Caco-2 (cell line): Measurements from ENCODE around the gene HDAC4. TPM values are rescaled to one million over a fixed set of nuclear protein-coding genes. Genes with fewer than 3 reads are reported as not detected.

ENCODE experiments used
- BruUV-seq: library from RNA; stranded (reverse); fragments of 400-500 nt; replicated peaks from 2 replicates; lab custom pipeline; 2021; lab: Mats Ljungman, UMichigan
- CTCF ChIA-PET: fragments of 300-600 bp; sonication (Branson Sonifier 250); formaldehyde crosslinking; loops from one replicate; lab custom pipeline; 2022; ENCODE audit warnings: antibody characterized with exemption; lab: Charles Lee
- POLR2A ChIA-PET: fragments of 300-600 bp; sonication (Branson Sonifier 250); formaldehyde crosslinking; loops from one replicate; lab custom pipeline; 2022; ENCODE audit warnings: antibody characterized with exemption; lab: Charles Lee
- DNase-seq, 2 experiments: peaks; one replicate each; pipeline versions ENCODE4 v3.0.0 to v3.0.0-alpha.2; 2020 to 2022
- H3K27me3 ChIP-seq: replicated peaks from 2 replicates; pipeline ENCODE4 v1.6.0; 2011; ENCODE audit warnings: low read length; ENCODE audit not compliant: control insufficient read depth, insufficient read depth
- H3K36me3 ChIP-seq: 2 replicates; pipeline ENCODE4 v1.5.1; 2011; ENCODE audit warnings: low read length; ENCODE audit not compliant: control insufficient read depth, insufficient read depth
- H3K4me1 ChIP-seq: fragments of 250-450 bp; sonication (Bioruptor Pico); 2 replicates; pipeline ENCODE4 v1.5.1; 2020; ENCODE audit warnings: mild to moderate bottlenecking
- H3K4me3 ChIP-seq: 2 replicates; pipeline ENCODE4 v1.5.1; 2011; ENCODE audit warnings: low read depth, mild to moderate bottlenecking, control low read depth, low read length
- H3K9me3 ChIP-seq: fragments of 250-450 bp; sonication (Bioruptor Pico); 2 replicates; pipeline ENCODE4 v1.5.1; 2020; ENCODE audit warnings: mild to moderate bottlenecking, moderate library complexity
- H3K27ac Mint-ChIP-seq: one replicate; pipeline ENCODE4 v1.8.0; 2022; ENCODE audit warnings: mixed read lengths; ENCODE audit not compliant: unreplicated experiment
- H3K27me3 Mint-ChIP-seq: one replicate; pipeline ENCODE4 v1.8.0; 2022; ENCODE audit warnings: mixed read lengths; ENCODE audit not compliant: insufficient read depth, unreplicated experiment
- H3K36me3 Mint-ChIP-seq: one replicate; pipeline ENCODE4 v1.8.0; 2022; ENCODE audit warnings: mild to moderate bottlenecking, mixed read lengths; ENCODE audit not compliant: insufficient read depth, unreplicated experiment
- H3K4me1 Mint-ChIP-seq: one replicate; pipeline ENCODE4 v1.8.0; 2022; ENCODE audit warnings: low read depth, mixed read lengths; ENCODE audit not compliant: unreplicated experiment
- H3K4me3 Mint-ChIP-seq: one replicate; pipeline ENCODE4 v1.8.0; 2022; ENCODE audit warnings: mild to moderate bottlenecking, moderate library complexity, mixed read lengths; ENCODE audit not compliant: unreplicated experiment
- H3K9me3 Mint-ChIP-seq: one replicate; pipeline ENCODE4 v1.8.0; 2022; ENCODE audit warnings: mixed read lengths; ENCODE audit not compliant: unreplicated experiment
- intact Hi-C: fragments of 100-400 bp; cut with micrococcal nuclease; formaldehyde crosslinking; loops from one replicate; pipeline ENCODE4 v1.10.0; 2022; ENCODE audit not compliant: unreplicated experiment
- total RNA-seq: library from RNA; stranded (reverse); gene quantifications from 2 replicates; pipeline ENCODE4 v1.2.3, GENCODE V29; 2022
- TF ChIP-seq, protein P1 (sequence below), 2 experiments: fragments of 200-600 bp in 1 of 2; IDR thresholded peaks; 1 replicate in 1 of 2; 2 replicates in 1 of 2; pipeline versions ENCODE4 v1.5.1 to v1.8.0; 2011 to 2022; ENCODE audit warnings: antibody characterized with exemption in 1 of 2, control low read depth in 1 of 2, inconsistent platforms in 1 of 2, low read depth in 1 of 2, low read length in 1 of 2, mild to moderate bottlenecking in 1 of 2, moderate library complexity in 1 of 2; ENCODE audit not compliant: insufficient read depth in 1 of 2, severe bottlenecking in 1 of 2, unreplicated experiment in 1 of 2

The HDAC4 gene
- total RNA-seq, 1 experiment from 2014 or later: 15.5 TPM

GRCh38 chr2:239355724-239356123 lies 45.1 kb downstream of the HDAC4 start:
- Mint-ChIP-seq H3K27ac (no peak overlapping the region), H3K9me3 (peaks cover 10% of the 10 kb centered on the region), H3K27me3 (no peaks in the 10 kb centered on the region), H3K4me1 (peaks cover 2% of the 10 kb centered on the region), H3K36me3 (no peaks in the 10 kb centered on the region), H3K4me3 (no peak overlapping the region)
- Histone ChIP-seq H3K4me3 (no peak overlapping the region), H3K9me3 (no peaks in the 10 kb centered on the region), H3K27me3 (no peaks in the 10 kb centered on the region), H3K4me1 (no peaks in the 10 kb centered on the region), H3K36me3 (no peaks in the 10 kb centered on the region)
- ChIA-PET CTCF (no interaction called here), POLR2A (no interaction called here)
- BruUV-seq: no TSS peak
- TF ChIP-seq, protein P1, sequence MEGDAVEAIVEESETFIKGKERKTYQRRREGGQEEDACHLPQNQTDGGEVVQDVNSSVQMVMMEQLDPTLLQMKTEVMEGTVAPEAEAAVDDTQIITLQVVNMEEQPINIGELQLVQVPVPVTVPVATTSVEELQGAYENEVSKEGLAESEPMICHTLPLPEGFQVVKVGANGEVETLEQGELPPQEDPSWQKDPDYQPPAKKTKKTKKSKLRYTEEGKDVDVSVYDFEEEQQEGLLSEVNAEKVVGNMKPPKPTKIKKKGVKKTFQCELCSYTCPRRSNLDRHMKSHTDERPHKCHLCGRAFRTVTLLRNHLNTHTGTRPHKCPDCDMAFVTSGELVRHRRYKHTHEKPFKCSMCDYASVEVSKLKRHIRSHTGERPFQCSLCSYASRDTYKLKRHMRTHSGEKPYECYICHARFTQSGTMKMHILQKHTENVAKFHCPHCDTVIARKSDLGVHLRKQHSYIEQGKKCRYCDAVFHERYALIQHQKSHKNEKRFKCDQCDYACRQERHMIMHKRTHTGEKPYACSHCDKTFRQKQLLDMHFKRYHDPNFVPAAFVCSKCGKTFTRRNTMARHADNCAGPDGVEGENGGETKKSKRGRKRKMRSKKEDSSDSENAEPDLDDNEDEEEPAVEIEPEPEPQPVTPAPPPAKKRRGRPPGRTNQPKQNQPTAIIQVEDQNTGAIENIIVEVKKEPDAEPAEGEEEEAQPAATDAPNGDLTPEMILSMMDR (IDR thresholded peaks at IDR 0.05; ENCODE audit: insufficient read depth in 1 of 2, low read depth in 1 of 2, low read length in 1 of 2, severe bottlenecking in 1 of 2, unreplicated experiment in 1 of 2): no peak
- no peak for DNase-seq
- intact Hi-C loops: no loop called here

- H3K27ac Mint-ChIP-seq: no peak overlapping the region
- H3K27me3 ChIP-seq: no peaks in the 10 kb centered on the region
- H3K4me3 Mint-ChIP-seq: no peak overlapping the region
- no peaks in the 10 kb centered on the region for H3K4me1 ChIP-seq
- H3K9me3 Mint-ChIP-seq: peaks cover 10% of the 10 kb centered on the region
- DNase-seq: no peak
- ChIA-PET CTCF (no interaction called here), POLR2A (no interaction called here)
- intact Hi-C loops: no loop called here
- no peaks in the 10 kb centered on the region for H3K27me3 Mint-ChIP-seq
- no peaks in the 10 kb centered on the region for H3K36me3 Mint-ChIP-seq
- H3K9me3 ChIP-seq: no peaks in the 10 kb centered on the region
- no TSS peak for BruUV-seq
- no peaks in the 10 kb centered on the region for H3K36me3 ChIP-seq
- TF ChIP-seq, protein P1 (IDR thresholded peaks at IDR 0.05; ENCODE audit: insufficient read depth in 1 of 2, low read depth in 1 of 2, low read length in 1 of 2, severe bottlenecking in 1 of 2, unreplicated experiment in 1 of 2): no peak
- H3K4me3 ChIP-seq: no peak overlapping the region
- H3K4me1 Mint-ChIP-seq: no peaks in the 10 kb centered on the region
These were observed 45.7 kb downstream of the HDAC4 start for GRCh38 chr2:239355139-239355538.

DNA sequence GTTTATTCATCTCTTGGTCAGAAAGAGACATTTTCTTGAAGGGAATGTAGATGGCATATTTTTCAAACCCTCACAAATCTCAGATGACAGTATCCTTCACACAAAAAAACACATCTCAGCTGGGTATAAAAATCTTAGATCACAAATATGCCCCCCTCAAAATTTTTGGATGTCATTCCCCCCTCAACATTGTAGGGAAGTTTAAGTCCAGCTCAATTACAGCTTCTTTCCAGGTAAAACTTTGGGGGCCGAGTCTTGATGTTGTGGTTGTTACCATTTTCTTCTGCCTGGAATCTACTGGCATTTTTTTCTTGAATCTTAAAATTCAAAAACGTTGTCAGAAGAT lies 46.1 kb downstream of the HDAC4 start:
- ChIA-PET CTCF (no interaction called here), POLR2A (no interaction called here)
- no peaks in the 10 kb centered on the region for H3K36me3 ChIP-seq
- H3K4me1 ChIP-seq: no peaks in the 10 kb centered on the region
- H3K4me3 Mint-ChIP-seq: no peak overlapping the region
- H3K9me3 Mint-ChIP-seq: peaks cover 10% of the 10 kb centered on the region
- H3K9me3 ChIP-seq: no peaks in the 10 kb centered on the region
- H3K27ac Mint-ChIP-seq: no peak overlapping the region
- H3K36me3 Mint-ChIP-seq: no peaks in the 10 kb centered on the region
- DNase-seq: no peak
- no peak overlapping the region for H3K4me3 ChIP-seq
- no peaks in the 10 kb centered on the region for H3K27me3 Mint-ChIP-seq
- TF ChIP-seq, protein P1 (IDR thresholded peaks at IDR 0.05; ENCODE audit: insufficient read depth in 1 of 2, low read depth in 1 of 2, low read length in 1 of 2, severe bottlenecking in 1 of 2, unreplicated experiment in 1 of 2): no peak
- no peaks in the 10 kb centered on the region for H3K4me1 Mint-ChIP-seq
- intact Hi-C loops: no loop called here
- H3K27me3 ChIP-seq: no peaks in the 10 kb centered on the region
- BruUV-seq: no TSS peak
